HG03139 (cell line): ENCODE data around the gene POLD2.

Experiments
- ATAC-seq: cut with Tn5 transposase; IDR thresholded peaks from one replicate; pipeline ENCODE4 v1.9.1; 2021; ENCODE audit not compliant: unreplicated experiment

POLD2 gene

GRCh38 chr7:44066494-44067063, 56.8 kb downstream of the POLD2 start:
- ATAC-seq, result no peak

GRCh38 chr7:44066111-44066460, 57.3 kb downstream of the POLD2 start:
- no peak for ATAC-seq

- ATAC-seq, result no peak
These were observed 57.8 kb downstream of the POLD2 start, which contains the start of gene PGAM2 for GRCh38 chr7:44065431-44066110. Gene PGAM2, minus strand, starts transcription at chr7:44065567. Its CDS starts 38 bp downstream, at chr7:44065529.

- ATAC-seq, result no peak
These were observed 58.4 kb downstream of the POLD2 start for GRCh38 chr7:44064791-44065430.
